ENCODE measurements around the gene ELAVL2.

The ELAVL2 gene

GRCh38 chr9:23721466-23721865 is 104.6 kb downstream of the ELAVL2 start:
- no peak for DNase-seq

DNA sequence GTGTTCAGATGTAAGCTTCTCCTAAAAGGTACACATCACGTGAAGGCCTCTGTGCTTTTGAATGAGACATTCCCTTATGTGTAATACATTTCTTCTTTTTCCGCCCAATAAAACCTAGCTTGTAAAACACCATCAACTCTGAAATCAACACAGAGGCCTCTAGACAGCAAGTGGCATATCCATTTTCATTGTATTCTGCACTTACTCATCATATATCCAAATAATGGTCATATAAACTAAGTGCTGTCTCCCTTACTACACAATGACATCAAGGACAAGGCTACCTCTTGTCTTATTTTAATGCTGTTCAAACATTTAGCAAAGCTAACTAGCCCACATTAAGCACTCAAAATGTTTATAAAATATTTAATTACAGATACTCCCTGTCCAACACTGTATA is 108.5 kb downstream of the ELAVL2 start:
- no peak for DNase-seq

- DNase-seq: no peak
Observed at GRCh38 chr9:23707249-23707648, 118.8 kb downstream of the ELAVL2 start.

DNA sequence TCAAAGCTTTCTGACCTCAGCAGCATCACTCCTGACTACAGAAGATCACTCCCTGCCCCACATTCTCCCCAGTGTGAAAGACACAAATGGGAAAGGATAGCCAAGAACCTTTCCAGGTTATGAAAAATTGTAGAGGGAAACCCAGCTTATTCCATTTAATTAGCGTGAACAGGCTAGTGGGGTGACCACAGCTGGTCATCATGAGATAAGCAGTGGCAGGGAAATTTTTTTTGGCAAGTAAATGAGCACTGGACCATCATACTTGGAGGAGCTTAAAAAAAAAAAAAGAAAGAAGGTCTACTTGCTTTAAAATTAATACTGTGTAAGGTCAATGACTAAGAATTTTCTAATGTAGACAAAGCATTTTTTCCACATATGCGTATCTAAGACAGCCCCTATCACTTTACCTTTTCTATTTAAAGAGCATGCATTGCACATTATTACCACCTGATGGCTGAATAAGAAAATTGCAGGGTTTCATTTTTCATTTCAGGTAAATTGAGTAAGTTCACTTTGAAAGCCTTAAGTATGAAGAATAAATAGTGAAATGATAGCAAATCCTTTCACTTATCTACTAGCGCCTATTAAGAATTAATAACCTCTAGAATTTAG is 123.6 kb downstream of the ELAVL2 start:
- DNase-seq: no peak

- DNase-seq: no peak
Observed at GRCh38 chr9:23701291-23701690, 124.7 kb downstream of the ELAVL2 start.

DNA sequence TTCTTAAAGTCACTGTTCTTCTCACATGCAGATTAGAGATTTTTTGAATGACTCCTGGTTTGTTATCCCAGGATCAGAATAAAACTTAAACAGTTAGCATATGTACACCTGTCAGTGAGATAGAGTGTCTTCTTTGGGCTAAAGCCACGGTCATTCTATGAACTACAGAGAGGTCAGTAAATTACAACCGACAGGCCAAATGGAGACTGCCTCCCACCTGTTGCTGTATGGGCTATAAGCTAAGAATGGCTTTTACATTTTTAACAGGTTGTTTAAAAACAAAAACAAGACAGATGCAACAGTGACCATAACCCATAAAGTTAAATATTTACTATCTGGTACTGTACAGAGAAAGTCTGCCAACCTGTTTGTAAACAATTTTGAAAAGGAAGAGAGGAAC is 125.7 kb downstream of the ELAVL2 start:
- DNase-seq: no peak

GRCh38 chr9:23698161-23698560 is 127.9 kb downstream of the ELAVL2 start:
- no peak for DNase-seq

- no peak for DNase-seq
Observed at GRCh38 chr9:23695572-23695971, 130.5 kb downstream of the ELAVL2 start.

DNA sequence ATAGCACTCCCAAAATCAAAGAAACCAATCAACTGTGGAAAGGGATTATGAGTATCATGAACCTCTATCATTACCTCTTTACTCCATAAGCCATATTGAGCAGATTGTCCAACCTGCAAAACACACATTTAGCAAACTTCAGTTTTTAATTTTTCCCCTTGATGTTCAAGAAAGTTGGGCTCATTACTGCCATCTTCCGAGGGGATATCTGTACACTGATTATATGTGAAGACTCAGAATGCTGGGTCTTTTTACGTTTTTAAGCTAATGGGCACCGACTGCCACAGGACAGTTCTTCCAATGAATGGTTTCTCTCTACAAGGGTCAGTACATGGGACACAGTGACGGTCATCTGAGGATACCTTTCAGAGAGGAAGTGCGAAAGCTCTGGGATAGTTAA is 132.7 kb downstream of the ELAVL2 start:
- no peak for DNase-seq

GRCh38 chr9:23686896-23687295 is 139.1 kb downstream of the ELAVL2 start:
- no peak for DNase-seq

GRCh38 chr9:23686257-23686656 is 139.8 kb downstream of the ELAVL2 start:
- DNase-seq: no peak

- no peak for DNase-seq
Observed at GRCh38 chr9:23683611-23684061, 142.4 kb downstream of the ELAVL2 start.

DNA sequence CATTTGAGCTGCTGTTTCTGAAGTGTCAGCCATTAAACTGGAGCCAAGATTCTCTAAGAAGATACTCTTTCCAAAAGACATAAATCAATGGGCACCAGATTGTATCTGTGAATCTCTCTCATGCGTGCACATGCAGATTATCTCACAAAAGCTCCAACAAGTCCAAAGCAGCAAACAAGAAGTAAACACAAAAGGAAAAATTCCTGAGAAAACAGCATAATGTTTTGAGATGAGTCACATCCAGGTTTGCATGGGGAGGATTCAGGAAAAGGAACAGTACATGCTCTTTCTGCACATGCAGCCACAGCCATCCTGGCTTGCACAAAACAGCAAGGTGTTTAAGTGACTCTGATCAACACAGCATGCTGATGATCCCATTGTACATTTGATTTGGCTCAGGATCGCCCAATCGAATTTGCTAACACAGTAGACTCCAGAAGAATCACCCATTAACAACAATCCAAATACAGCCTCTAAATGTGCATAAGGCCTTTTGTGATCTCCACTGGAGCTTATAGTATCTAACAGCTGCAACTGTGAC is 143.1 kb downstream of the ELAVL2 start:
- DNase-seq: peak; percentile 48

- no peak for DNase-seq
Observed at GRCh38 chr9:23682352-23682751, 143.7 kb downstream of the ELAVL2 start.

DNA sequence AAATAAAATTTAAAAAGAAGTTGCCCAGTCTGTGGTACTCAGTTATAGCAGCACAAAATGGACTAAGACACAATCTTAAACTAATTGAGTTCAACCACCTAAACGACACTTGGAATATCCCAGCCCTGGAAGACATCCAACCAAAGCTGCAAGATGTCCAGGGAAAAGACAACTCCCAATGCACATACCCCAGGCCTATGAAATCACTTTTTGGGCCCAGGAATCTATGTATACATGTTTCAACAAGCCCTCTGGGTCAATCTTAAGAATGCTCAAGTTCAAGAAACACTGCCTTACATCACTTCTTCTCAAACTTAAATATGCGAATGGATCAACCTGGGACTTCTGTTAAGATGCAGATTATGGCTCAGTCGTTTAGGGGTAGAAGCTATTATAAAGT is 148.6 kb downstream of the ELAVL2 start:
- no peak for DNase-seq

DNA sequence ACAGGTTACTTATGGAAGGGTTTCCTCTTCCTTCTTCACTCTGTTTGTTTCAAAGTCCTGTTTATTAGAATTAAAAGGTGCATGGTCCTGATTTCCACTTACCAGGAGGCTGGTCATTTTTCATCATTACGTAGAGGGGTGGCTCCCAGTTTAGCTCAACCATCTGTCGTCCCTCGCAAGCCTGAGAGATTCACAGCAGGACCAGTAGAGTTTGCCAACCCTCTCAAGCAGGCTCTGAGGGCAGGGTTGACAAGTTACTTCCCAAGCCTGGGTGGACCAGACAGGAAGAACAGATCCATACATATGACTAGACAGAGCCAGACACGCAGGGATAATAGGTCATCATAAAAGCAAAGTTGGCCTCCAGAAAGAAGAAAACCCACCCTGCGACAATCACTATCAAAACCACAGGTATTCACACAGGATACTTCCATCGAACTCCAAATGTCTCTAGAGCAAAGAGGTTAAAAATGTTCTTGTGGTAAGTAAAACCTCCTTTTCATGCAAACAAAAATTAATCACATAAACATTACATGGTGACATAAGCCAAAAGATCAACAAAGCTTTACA is 151.9 kb downstream of the ELAVL2 start:
- DNase-seq: peak; percentile 46

DNA sequence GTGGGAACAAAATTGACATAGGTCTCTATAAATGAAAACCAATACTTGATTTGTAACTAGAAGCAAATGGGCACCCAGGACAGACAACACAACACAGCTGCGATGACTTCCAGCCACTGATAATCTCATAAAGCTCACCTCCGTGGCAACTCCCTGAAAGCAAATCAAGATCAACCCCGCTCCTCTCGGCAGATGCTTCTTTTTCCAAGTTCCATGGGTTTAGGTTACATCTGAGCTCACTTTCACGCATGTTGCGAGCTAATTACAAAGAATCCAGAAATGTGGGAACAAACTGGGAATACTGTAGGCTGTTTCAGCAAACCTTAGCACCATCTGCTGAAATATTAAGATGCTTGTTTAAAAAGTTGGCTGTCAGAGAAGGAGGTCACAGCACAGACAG is 153.9 kb downstream of the ELAVL2 start:
- DNase-seq: no peak

- peak; percentile 82 for DNase-seq
Observed at GRCh38 chr9:23669776-23670175, 156.3 kb downstream of the ELAVL2 start.

GRCh38 chr9:23665635-23666034 is 160.4 kb downstream of the ELAVL2 start:
- DNase-seq: no peak

DNA sequence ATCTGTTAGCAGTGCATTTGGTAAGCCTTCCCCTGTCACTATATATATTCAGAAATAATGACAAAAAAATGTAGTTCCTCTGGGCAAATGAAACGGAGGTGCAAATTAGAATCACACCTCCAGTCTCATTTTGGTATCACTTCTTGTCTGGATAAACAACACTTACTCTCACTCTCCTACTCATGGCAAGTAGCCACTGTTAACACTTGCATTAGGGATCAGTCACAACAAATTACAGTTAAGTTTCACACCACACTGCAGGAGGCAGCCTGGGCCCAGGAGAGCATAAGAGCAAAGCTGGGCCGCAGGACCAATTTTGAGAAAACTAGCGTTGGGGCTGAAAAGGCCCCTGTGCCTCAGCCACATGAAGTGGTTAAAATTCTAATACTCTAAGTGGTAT is 161.0 kb downstream of the ELAVL2 start:
- no peak for DNase-seq

- DNase-seq: no peak
Observed at GRCh38 chr9:23663946-23664345, 162.1 kb downstream of the ELAVL2 start.

DNA sequence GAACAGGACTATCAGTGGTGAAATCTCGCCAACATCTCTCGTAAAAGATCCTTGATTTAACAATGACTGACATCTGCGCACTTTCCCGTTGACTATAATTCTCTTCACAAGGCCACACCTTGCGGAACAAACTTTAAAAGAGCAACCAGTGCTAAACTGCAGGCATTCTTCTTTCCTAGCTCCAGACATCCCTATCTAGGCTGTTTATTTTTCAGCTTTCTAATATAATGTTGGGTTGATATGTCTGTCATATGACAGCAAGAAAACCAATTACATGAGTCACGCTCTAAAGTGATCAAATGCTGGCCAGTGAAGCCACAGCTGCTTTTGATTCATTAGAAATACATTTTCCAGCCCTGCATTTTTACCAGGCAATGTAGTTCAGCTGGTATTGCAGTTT is 162.5 kb downstream of the ELAVL2 start:
- DNase-seq: no peak

DNA sequence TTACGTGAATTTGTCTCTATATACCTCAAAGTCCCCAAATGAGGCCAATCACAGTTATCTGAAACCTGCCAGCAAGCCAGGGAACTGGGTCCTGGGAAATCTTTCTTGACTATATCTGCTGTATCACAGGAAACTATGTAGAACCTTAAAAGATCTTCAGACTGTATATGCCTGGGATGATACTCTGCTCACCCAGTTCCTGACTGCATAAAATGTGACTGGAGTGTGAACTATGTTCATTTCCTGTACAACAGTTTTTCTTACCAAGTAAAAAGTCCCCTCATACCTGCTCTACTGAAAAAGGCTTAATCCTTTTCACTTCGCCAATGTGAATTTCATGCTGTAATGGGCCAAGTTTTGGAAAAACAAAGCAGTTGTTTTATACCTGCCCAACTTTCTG is 162.9 kb downstream of the ELAVL2 start:
- DNase-seq: no peak

GRCh38 chr9:23662320-23662719 is 163.7 kb downstream of the ELAVL2 start:
- DNase-seq: no peak

Data from NCI-H1694 treated with DMSO at 0.1 percent for 48 hours (cell line).